CD4-positive, alpha-beta memory T cell (primary cell): Measurements from ENCODE around the gene CAMTA1. TPM values are rescaled to one million over a fixed set of nuclear protein-coding genes. Genes with fewer than 3 reads are reported as not detected.

ENCODE experiments used
- CTCF ChIA-PET: fragments of 350-600 bp; sonication (Branson Sonifier 250); formaldehyde crosslinking; loops from one replicate; lab custom pipeline; 2021; ENCODE audit warnings: inconsistent platforms; ENCODE audit not compliant: partially characterized antibody; lab: Charles Lee
- POLR2A ChIA-PET: fragments of 350-600 bp; sonication (Branson Sonifier 250); formaldehyde crosslinking; loops from one replicate; lab custom pipeline; 2021; ENCODE audit not compliant: partially characterized antibody; lab: Charles Lee
- DNase-seq, 5 donors: peaks; one replicate each; pipeline versions ENCODE4 v3.0.0 to v3.0.0-alpha.2; 2020 to 2022; ENCODE audit warnings: mixed read lengths in 1 of 5
- H3K27ac ChIP-seq: one replicate; pipeline ENCODE4 v1.7.0; 2013; ENCODE audit warnings: low read depth, low read length
- H3K27me3 ChIP-seq: 2 replicates; pipeline ENCODE4 v1.7.0; 2013; ENCODE audit warnings: mild to moderate bottlenecking, low read length, moderate library complexity; ENCODE audit not compliant: insufficient read depth
- H3K36me3 ChIP-seq: 2 replicates; pipeline ENCODE4 v1.7.0; 2013; ENCODE audit warnings: mild to moderate bottlenecking, low read length, moderate library complexity; ENCODE audit not compliant: insufficient read depth
- H3K4me1 ChIP-seq: 2 replicates; pipeline ENCODE4 v1.7.0; 2013; ENCODE audit warnings: mild to moderate bottlenecking, low read length, moderate library complexity; ENCODE audit not compliant: insufficient read depth
- H3K4me3 ChIP-seq, 2 donors: one replicate each; pipeline ENCODE4 v1.7.0; 2013; ENCODE audit warnings: low read length in 2 of 2, mild to moderate bottlenecking in 1 of 2
- H3K9me3 ChIP-seq, 2 donors: one replicate each; pipeline ENCODE4 v1.7.0; 2013; ENCODE audit warnings: low read length in 2 of 2, control low read depth in 1 of 2; ENCODE audit not compliant: control insufficient read depth in 1 of 2
- H3K27ac Mint-ChIP-seq, 7 donors: one replicate each; pipeline ENCODE4 v1.8.0; 2020 to 2021; ENCODE audit warnings: mixed read lengths in 7 of 7, mild to moderate bottlenecking in 6 of 7, inconsistent platforms in 3 of 7, moderate library complexity in 3 of 7
- H3K27me3 Mint-ChIP-seq, 2 donors: one replicate each; pipeline ENCODE4 v1.8.0; 2020 to 2021; ENCODE audit warnings: mixed read lengths in 2 of 2
- H3K36me3 Mint-ChIP-seq, 2 donors: one replicate each; pipeline ENCODE4 v1.8.0; 2020 to 2021; ENCODE audit warnings: mixed read lengths in 2 of 2, inconsistent platforms in 1 of 2, mild to moderate bottlenecking in 1 of 2
- H3K4me1 Mint-ChIP-seq, 4 donors: one replicate each; pipeline ENCODE4 v1.8.0; 2020 to 2021; ENCODE audit warnings: mixed read lengths in 4 of 4, mild to moderate bottlenecking in 1 of 4
- H3K4me3 Mint-ChIP-seq, 8 donors: one replicate each; pipeline ENCODE4 v1.8.0; 2020 to 2021; ENCODE audit warnings: mixed read lengths in 8 of 8, mild to moderate bottlenecking in 7 of 8, moderate library complexity in 6 of 8, inconsistent platforms in 3 of 8
- H3K9me3 Mint-ChIP-seq, 8 donors: one replicate each; pipeline ENCODE4 v1.8.0; 2020 to 2021; ENCODE audit warnings: mixed read lengths in 8 of 8, mild to moderate bottlenecking in 5 of 8, inconsistent platforms in 3 of 8, moderate library complexity in 1 of 8
- intact Hi-C: fragments of 100-400 bp; cut with micrococcal nuclease; formaldehyde crosslinking; loops from one replicate; pipeline ENCODE4 v1.15.1; 2023
- polyA plus RNA-seq, 2 donors: library from polyadenylated mRNA; unstranded; fragments of 300-500 nt; fragmentation: Illumina TruSeq; gene quantifications; one replicate each; pipeline ENCODE4 v1.2.3, GENCODE V29; 2021
- total RNA-seq, 2 experiments: library from RNA; stranded (reverse); gene quantifications; one replicate each; pipeline ENCODE4 v1.2.3, GENCODE V29; 2021

CAMTA1 gene
- total and polyA plus RNA-seq, 4 experiments from 2014 or later, result 39.1 to 118 (median 59.9) TPM

DNA sequence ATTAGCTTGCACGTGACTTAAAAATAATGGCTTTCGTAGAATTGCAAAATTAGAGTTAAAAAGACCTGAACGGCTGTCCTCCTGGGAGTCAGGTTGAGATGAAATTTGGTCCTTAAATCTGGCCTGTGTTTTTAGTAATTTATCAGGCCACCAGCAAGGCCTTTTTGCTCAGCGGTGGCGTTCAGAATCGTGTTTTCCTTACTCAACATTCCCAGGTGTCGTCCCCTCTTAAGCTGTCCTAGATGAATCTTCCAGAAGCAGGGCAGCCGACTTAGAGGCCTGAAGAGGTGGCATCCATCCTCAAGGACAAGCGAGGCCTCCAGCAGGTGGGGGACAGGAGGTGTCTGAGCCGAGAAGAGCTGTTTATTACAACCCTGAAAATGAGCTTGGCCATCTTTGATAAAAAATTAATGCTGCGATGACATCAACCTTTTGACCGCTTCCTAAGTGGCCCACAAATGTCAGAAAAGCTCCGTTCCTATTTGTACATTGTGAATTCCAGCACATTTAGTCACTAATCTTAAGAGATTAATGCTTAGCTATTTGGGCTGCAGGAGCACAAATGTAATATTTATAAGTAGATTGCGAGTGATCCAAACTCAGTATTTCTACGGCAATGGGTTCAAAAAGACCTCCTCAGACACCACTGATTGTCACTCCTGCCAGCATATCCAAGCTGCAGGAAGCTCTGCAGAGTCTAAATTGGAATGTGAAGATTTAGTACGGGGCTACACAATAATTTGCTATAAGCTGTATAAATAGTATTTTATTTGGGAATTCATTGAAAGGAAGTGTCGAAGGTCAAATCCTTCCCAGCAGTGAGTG, 641.7 kb downstream of the CAMTA1 start:
- Mint-ChIP-seq H3K9me3 (peaks cover 0 to 2% (median 0%) of the 10 kb centered on the region in 8 donors), H3K4me3 (no peak overlapping the region), H3K27me3 (peaks cover 0 to 3% of the 10 kb centered on the region in 2 donors), H3K4me1 (no peaks in the 10 kb centered on the region), H3K27ac (no peak overlapping the region), H3K36me3 (no peaks in the 10 kb centered on the region)
- H3K9me3 ChIP-seq, result no peaks in the 10 kb centered on the region
- H3K4me3 ChIP-seq, result no peak overlapping the region
- DNase-seq, result no peak
- no peaks in the 10 kb centered on the region for H3K4me1 ChIP-seq
- no peaks in the 10 kb centered on the region for H3K36me3 ChIP-seq
- ChIA-PET POLR2A (no interaction called here), CTCF (no interaction called here)
- H3K27me3 ChIP-seq, result no peaks in the 10 kb centered on the region
- intact Hi-C loops, result no loop called here
- H3K27ac ChIP-seq, result no peak overlapping the region

DNA sequence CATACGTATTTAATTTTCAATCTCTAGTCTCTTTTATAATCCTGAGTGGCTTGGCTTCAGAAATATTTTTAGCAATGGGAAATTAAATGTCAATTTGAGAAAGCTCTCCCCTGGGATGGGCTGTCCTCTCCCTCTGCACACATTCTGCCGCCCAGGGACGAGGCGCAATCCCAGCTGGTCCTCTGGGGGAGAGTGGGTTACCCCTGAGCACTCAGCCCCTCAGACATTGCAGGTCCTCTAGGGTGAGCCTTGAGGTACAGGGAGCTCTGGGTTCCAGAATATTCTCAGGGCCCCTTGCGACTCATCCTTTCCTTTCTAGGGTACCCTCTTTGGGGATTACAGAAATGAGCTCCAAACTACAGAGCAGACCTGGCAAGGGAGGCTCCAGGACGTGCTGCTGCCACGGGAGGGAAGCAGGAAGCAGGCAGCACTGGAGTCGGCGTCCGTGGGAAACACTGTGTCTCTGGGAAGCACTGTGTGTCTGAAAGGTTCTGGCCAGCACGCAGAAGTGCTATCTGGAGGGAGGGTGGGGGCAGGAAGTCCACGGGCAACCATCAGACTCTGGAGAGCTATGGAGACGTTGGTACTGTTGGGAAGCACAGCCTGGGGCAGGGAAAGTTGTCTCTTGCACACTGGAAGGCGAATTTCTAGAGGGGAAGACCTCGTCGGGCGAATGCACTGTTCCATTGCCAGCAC, 642.5 kb downstream of the CAMTA1 start:
- Mint-ChIP-seq H3K27me3 (no peaks in the 10 kb centered on the region), H3K9me3 (peaks cover 0 to 2% (median 0%) of the 10 kb centered on the region in 8 donors), H3K27ac (no peak overlapping the region), H3K36me3 (no peaks in the 10 kb centered on the region), H3K4me3 (no peak overlapping the region), H3K4me1 (no peaks in the 10 kb centered on the region)
- intact Hi-C loops, result no loop called here
- Histone ChIP-seq H3K36me3 (no peaks in the 10 kb centered on the region), H3K27me3 (no peaks in the 10 kb centered on the region), H3K27ac (no peak overlapping the region), H3K4me1 (no peaks in the 10 kb centered on the region), H3K9me3 (no peaks in the 10 kb centered on the region), H3K4me3 (no peak overlapping the region)
- DNase-seq, result no peak
- ChIA-PET POLR2A (no interaction called here), CTCF (no interaction called here)

DNA sequence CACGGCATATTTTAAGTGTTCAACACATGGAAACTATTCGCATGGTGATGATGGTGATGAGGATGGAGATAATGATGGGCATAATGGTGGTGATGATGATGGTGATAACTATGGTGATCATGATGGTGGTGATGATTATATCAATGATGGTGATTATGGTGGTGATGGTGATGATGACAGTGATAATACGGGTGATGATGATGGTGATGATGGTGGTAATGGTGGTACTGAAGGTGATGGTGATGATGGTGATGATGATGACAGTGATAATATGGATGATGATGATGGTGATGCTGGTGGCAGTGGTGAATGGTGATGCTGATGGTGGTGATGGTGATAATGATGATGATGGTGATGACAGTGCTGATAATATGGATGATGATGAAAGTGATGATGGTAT, 644.0 kb downstream of the CAMTA1 start:
- Histone ChIP-seq H3K27me3 (no peaks in the 10 kb centered on the region), H3K36me3 (no peaks in the 10 kb centered on the region), H3K27ac (no peak overlapping the region), H3K4me3 (no peak overlapping the region), H3K9me3 (no peaks in the 10 kb centered on the region), H3K4me1 (no peaks in the 10 kb centered on the region)
- CTCF ChIA-PET, result no interaction called here
- intact Hi-C loops, result no loop called here
- POLR2A ChIA-PET, result no interaction called here
- no peak overlapping the region for H3K27ac Mint-ChIP-seq
- no peaks in the 10 kb centered on the region for H3K4me1 Mint-ChIP-seq
- peaks cover 0 to 4% (median 0%) of the 10 kb centered on the region in 8 donors for H3K9me3 Mint-ChIP-seq
- H3K27me3 Mint-ChIP-seq, result no peaks in the 10 kb centered on the region
- DNase-seq, result no peak
- no peaks in the 10 kb centered on the region for H3K36me3 Mint-ChIP-seq
- no peak overlapping the region for H3K4me3 Mint-ChIP-seq

DNA sequence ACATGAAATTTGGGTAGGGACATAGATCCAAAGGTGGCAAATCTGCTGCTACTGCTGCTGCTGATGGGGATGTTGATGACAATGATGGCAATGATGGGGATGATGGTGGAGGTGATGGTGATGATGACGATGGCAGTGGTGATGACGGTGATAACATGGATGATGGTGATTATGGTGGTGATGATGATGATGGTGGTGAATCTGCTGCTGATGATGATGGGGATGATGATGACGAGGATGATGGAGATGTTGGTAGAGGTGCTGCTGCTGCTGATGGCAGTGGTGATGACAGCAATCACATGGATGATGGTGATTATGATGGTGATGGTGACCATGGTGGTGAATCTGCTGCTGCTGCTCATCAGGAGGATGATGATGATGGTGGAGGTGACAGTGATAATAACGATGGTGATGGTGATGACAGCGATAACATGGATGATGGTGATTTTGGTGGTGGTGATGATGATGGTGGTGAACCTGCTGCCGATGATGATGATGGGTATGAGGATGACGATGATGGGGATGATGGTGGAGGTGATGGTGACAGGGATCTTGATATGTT, 644.9 kb downstream of the CAMTA1 start:
- Mint-ChIP-seq H3K36me3 (no peaks in the 10 kb centered on the region), H3K4me3 (no peak overlapping the region), H3K27ac (no peak overlapping the region), H3K4me1 (no peaks in the 10 kb centered on the region), H3K9me3 (peaks cover 0 to 5% (median 0%) of the 10 kb centered on the region in 8 donors), H3K27me3 (no peaks in the 10 kb centered on the region)
- DNase-seq, result no peak
- Histone ChIP-seq H3K4me1 (no peaks in the 10 kb centered on the region), H3K36me3 (no peaks in the 10 kb centered on the region), H3K4me3 (no peak overlapping the region), H3K9me3 (no peaks in the 10 kb centered on the region), H3K27me3 (no peaks in the 10 kb centered on the region), H3K27ac (no peak overlapping the region)
- ChIA-PET CTCF (no interaction called here), POLR2A (no interaction called here)
- intact Hi-C loops, result no loop called here

DNA sequence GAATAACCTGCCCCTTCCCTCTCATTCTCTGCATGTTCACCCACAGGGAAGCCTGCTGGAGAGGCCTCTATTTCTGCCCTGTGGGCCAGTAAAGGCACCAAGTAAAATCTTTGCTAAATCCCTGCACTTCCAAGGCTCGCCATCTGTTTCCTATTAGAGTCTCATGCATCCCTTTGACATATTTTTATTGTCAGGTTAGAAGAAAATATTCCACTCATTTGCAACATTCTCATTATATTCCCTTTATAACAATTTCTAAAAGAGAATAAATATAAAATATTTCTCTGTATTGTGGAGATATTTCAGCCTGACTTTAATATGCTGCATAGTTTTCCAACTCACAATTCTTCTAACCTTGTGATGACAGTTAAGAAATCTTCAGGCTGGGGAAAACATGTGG, 645.4 kb downstream of the CAMTA1 start:
- Histone ChIP-seq H3K4me3 (no peak overlapping the region), H3K9me3 (no peaks in the 10 kb centered on the region), H3K36me3 (no peaks in the 10 kb centered on the region), H3K4me1 (no peaks in the 10 kb centered on the region), H3K27me3 (no peaks in the 10 kb centered on the region), H3K27ac (no peak overlapping the region)
- CTCF ChIA-PET, result no interaction called here
- Mint-ChIP-seq H3K4me1 (no peaks in the 10 kb centered on the region), H3K9me3 (peaks cover 0 to 5% (median 0%) of the 10 kb centered on the region in 8 donors), H3K27me3 (no peaks in the 10 kb centered on the region), H3K4me3 (no peak overlapping the region), H3K27ac (no peak overlapping the region), H3K36me3 (no peaks in the 10 kb centered on the region)
- no peak for DNase-seq
- POLR2A ChIA-PET, result no interaction called here
- intact Hi-C loops, result no loop called here

DNA sequence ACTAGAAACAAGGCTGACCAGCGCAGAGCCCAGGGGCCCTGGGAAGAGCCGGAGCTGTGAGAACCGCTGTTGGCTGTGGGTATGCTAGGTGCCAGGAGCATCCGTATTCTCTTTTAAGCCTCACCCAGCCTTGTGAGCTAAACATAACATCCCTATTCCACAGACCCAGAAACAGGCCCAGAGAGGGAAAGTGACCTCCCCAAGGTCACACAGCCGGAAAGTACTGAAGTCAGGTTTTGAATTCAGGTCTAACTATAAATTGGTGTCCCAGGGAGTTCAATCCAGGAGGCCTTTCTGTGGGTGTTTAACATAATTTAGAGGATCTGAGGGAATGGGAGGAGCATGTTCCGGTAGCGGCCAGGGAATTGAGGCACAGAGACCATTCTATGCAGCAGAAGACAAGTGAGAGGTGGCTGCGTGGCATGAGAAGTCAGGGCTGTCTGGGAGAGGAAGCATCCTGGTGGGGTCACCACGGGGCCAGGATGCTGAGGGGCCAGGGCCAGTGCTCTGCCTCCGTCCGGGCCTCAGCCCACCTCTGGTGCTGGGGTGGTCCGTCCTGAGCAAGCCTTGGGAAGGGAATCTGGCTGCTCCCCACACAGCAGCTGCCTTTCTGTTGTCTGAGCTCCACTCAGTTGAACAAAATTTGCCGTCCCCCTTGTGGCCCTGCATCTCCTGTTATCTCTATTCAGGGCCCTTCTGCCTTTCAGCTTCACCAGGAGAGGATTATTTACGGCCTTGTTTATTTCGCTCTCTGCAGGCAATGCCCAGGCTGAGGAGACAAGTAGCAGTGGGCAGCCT, 647.0 kb downstream of the CAMTA1 start:
- no peaks in the 10 kb centered on the region for H3K4me1 ChIP-seq
- ChIA-PET CTCF (no interaction called here), POLR2A (no interaction called here)
- intact Hi-C loops, result no loop called here
- Mint-ChIP-seq H3K4me1 (no peaks in the 10 kb centered on the region), H3K27ac (no peak overlapping the region), H3K27me3 (no peaks in the 10 kb centered on the region), H3K9me3 (peaks cover 0 to 5% (median 0%) of the 10 kb centered on the region in 8 donors), H3K4me3 (no peak overlapping the region), H3K36me3 (no peaks in the 10 kb centered on the region)
- H3K27ac ChIP-seq, result no peak overlapping the region
- H3K27me3 ChIP-seq, result no peaks in the 10 kb centered on the region
- DNase-seq, result no peak
- H3K4me3 ChIP-seq, result no peak overlapping the region
- H3K9me3 ChIP-seq, result no peaks in the 10 kb centered on the region
- H3K36me3 ChIP-seq, result no peaks in the 10 kb centered on the region

DNA sequence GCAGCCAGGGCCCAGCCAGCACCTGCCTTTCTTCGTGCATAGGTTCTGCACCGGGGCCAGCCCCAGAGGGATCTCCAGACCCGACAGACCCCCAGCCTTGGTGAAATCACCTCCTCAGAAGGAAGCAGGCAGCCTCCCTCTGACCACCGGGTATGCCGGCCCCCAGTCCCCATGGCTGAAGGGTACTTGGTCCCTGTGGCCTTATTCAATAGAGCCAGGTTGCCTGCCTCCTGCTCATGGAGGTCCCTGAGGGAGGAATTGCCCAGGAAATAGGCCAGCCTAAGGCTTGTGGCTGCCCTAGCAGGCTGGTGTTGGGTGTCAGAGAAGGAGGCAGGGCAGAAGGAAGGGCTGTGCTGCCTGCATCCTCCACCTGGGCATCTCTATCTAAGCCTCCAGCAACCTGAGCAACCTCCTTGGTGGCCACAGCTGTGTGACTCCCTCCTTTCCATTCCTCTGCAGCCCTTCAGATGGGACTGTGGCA, 647.7 kb downstream of the CAMTA1 start:
- intact Hi-C loops, result no loop called here

More for the DNA sequence above, 647.7 kb downstream of the CAMTA1 start:
- Histone ChIP-seq H3K4me1 (no peaks in the 10 kb centered on the region), H3K4me3 (no peak overlapping the region), H3K9me3 (no peaks in the 10 kb centered on the region), H3K27ac (no peak overlapping the region), H3K27me3 (no peaks in the 10 kb centered on the region), H3K36me3 (no peaks in the 10 kb centered on the region)
- DNase-seq, result no peak
- no peak overlapping the region for H3K27ac Mint-ChIP-seq
- H3K4me3 Mint-ChIP-seq, result no peak overlapping the region
- H3K27me3 Mint-ChIP-seq, result no peaks in the 10 kb centered on the region
- H3K9me3 Mint-ChIP-seq, result peaks cover 0 to 5% (median 0%) of the 10 kb centered on the region in 8 donors
- H3K4me1 Mint-ChIP-seq, result no peaks in the 10 kb centered on the region
- ChIA-PET CTCF (no interaction called here), POLR2A (no interaction called here)
- no peaks in the 10 kb centered on the region for H3K36me3 Mint-ChIP-seq
